HEK293 (cell line): ENCODE data around the gene ZNF749.
A peak's percentile ranks its signal among the peaks of the same experiment; 100 is the strongest.

ENCODE experiments used
- CTCF ChIA-PET: fragments of 350-600 bp; formaldehyde crosslinking; extraction: SDS; loops from one replicate; lab custom pipeline; 2021; ENCODE audit warnings: antibody characterized with exemption; lab: Yijun Ruan, JAX
- POLR2A ChIA-PET: fragments of 300-600 bp; formaldehyde crosslinking; extraction: SDS; loops from one replicate; lab custom pipeline; 2020; ENCODE audit warnings: antibody characterized with exemption, inconsistent platforms; lab: Yijun Ruan, JAX
- H3K27ac ChIP-seq: fragments of 200-500 bp; sonication (Bioruptor generic); 2 replicates; pipeline ENCODE4 v1.5.1; 2014; ENCODE audit warnings: low read depth, low read length, control low read depth, inconsistent platforms; ENCODE audit errors: extremely low read depth
- H3K36me3 ChIP-seq, 2 experiments: fragments of 200-500 bp in 1 of 2; sonication (Bioruptor generic) in 1 of 2; 1 replicate in 1 of 2; 2 replicates in 1 of 2; pipeline ENCODE4 v1.5.1; 2014 to 2017; ENCODE audit warnings: inconsistent platforms in 2 of 2, low read length in 2 of 2; ENCODE audit not compliant: control insufficient read depth in 2 of 2, insufficient read depth in 1 of 2
- H3K4me1 ChIP-seq: fragments of 200-500 bp; sonication (Bioruptor generic); 2 replicates; pipeline ENCODE4 v1.5.1; 2014; ENCODE audit warnings: mild to moderate bottlenecking, low read length, inconsistent platforms; ENCODE audit not compliant: control insufficient read depth, insufficient read depth
- H3K4me3 ChIP-seq: 2 replicates; pipeline ENCODE4 v1.5.1; 2011; ENCODE audit warnings: low read depth, mild to moderate bottlenecking, control low read depth, low read length, moderate library complexity
- H3K9me3 ChIP-seq: fragments of 200-500 bp; sonication (Bioruptor generic); 2 replicates; pipeline ENCODE4 v1.5.1; 2014; ENCODE audit warnings: low read depth, low read length, inconsistent platforms; ENCODE audit not compliant: control insufficient read depth, insufficient read depth
- CTCF ChIP-seq: fragments of 450-650 bp; formaldehyde crosslinking; IDR thresholded peaks from 2 replicates; pipeline ENCODE4 v1.5.1; 2016; ENCODE audit warnings: missing biosample characterization, missing genetic modification characterization
- HOXA7 ChIP-seq: sonication (generic); formaldehyde crosslinking; IDR thresholded peaks from 2 replicates; pipeline ENCODE4 v1.8.1; 2022; ENCODE audit warnings: missing genetic modification reagents, borderline replicate concordance
- OSR2 ChIP-seq: fragments of 450-650 bp; formaldehyde crosslinking; IDR thresholded peaks from 2 replicates; pipeline ENCODE4 v1.5.1; 2016; ENCODE audit warnings: missing biosample characterization, missing genetic modification characterization
- ZBTB6 ChIP-seq: fragments of 450-650 bp; formaldehyde crosslinking; IDR thresholded peaks from 2 replicates; pipeline ENCODE4 v1.5.1; 2017; ENCODE audit warnings: missing biosample characterization, missing genetic modification characterization
- ZBTB8A ChIP-seq: fragments of 450-650 bp; formaldehyde crosslinking; IDR thresholded peaks from 2 replicates; pipeline ENCODE4 v1.5.1; 2016; ENCODE audit warnings: missing biosample characterization, missing genetic modification characterization
- ZNF140 ChIP-seq: fragments of 450-650 bp; formaldehyde crosslinking; IDR thresholded peaks from 2 replicates; pipeline ENCODE4 v1.5.1; 2016; ENCODE audit warnings: missing biosample characterization, missing genetic modification characterization
- ZNF2 ChIP-seq: fragments of 450-650 bp; formaldehyde crosslinking; IDR thresholded peaks from 2 replicates; pipeline ENCODE4 v1.5.1; 2016; ENCODE audit warnings: missing biosample characterization, missing genetic modification characterization
- ZNF211 ChIP-seq: fragments of 450-650 bp; formaldehyde crosslinking; IDR thresholded peaks from 2 replicates; pipeline ENCODE4 v1.5.1; 2016; ENCODE audit warnings: low read depth, missing biosample characterization, missing genetic modification characterization
- ZNF26 ChIP-seq: fragments of 450-650 bp; formaldehyde crosslinking; IDR thresholded peaks from 2 replicates; pipeline ENCODE4 v1.5.1; 2016; ENCODE audit warnings: missing biosample characterization, missing genetic modification characterization
- ZNF302 ChIP-seq: fragments of 450-650 bp; formaldehyde crosslinking; IDR thresholded peaks from 2 replicates; pipeline ENCODE4 v1.5.1; 2016; ENCODE audit warnings: missing biosample characterization, missing genetic modification characterization, low read depth
- ZNF362 ChIP-seq: fragments of 450-650 bp; formaldehyde crosslinking; IDR thresholded peaks from 2 replicates; pipeline ENCODE4 v1.5.1; 2016; ENCODE audit warnings: missing biosample characterization, missing genetic modification characterization
- ZNF518A ChIP-seq: fragments of 450-650 bp; formaldehyde crosslinking; conservative IDR thresholded peaks from 2 replicates; pipeline ENCODE4 v1.5.1; 2016; ENCODE audit warnings: low read depth, missing biosample characterization, missing genetic modification characterization
- ZNF549 ChIP-seq: fragments of 450-650 bp; IDR thresholded peaks from 2 replicates; pipeline ENCODE4 v1.5.1; 2018; ENCODE audit warnings: missing biosample characterization, missing genetic modification characterization, mild to moderate bottlenecking, inconsistent platforms, moderate library complexity
- ZNF585B ChIP-seq: fragments of 450-650 bp; formaldehyde crosslinking; IDR thresholded peaks from 2 replicates; pipeline ENCODE4 v1.5.1; 2016; ENCODE audit warnings: missing biosample characterization, missing genetic modification characterization
- ZNF654 ChIP-seq: fragments of 450-650 bp; formaldehyde crosslinking; IDR thresholded peaks from 2 replicates; pipeline ENCODE4 v1.5.1; 2016; ENCODE audit warnings: low read depth, missing biosample characterization, missing genetic modification characterization
- ZNF664 ChIP-seq: fragments of 450-650 bp; formaldehyde crosslinking; IDR thresholded peaks from 2 replicates; pipeline ENCODE4 v1.5.1; 2016; ENCODE audit warnings: missing biosample characterization, missing genetic modification characterization
- ZNF692 ChIP-seq: fragments of 450-650 bp; formaldehyde crosslinking; IDR thresholded peaks from 2 replicates; pipeline ENCODE4 v1.5.1; 2016; ENCODE audit warnings: missing biosample characterization, missing genetic modification characterization
- ZNF701 ChIP-seq: fragments of 450-650 bp; formaldehyde crosslinking; IDR thresholded peaks from 2 replicates; pipeline ENCODE4 v1.5.1; 2016; ENCODE audit warnings: missing biosample characterization, missing genetic modification characterization
- ZNF707 ChIP-seq: fragments of 450-650 bp; formaldehyde crosslinking; IDR thresholded peaks from 2 replicates; pipeline ENCODE4 v1.5.1; 2016; ENCODE audit warnings: missing biosample characterization, missing genetic modification characterization
- ZSCAN4 ChIP-seq: fragments of 450-650 bp; formaldehyde crosslinking; IDR thresholded peaks from 2 replicates; pipeline ENCODE4 v1.5.1; 2017; ENCODE audit warnings: missing biosample characterization, missing genetic modification characterization

The ZNF749 gene

GRCh38 chr19:57406516-57407123, 28.5 kb upstream of the ZNF749 start:
- CTCF ChIA-PET, result interaction anchor here (0.6 to 1.6 kb wide), 14 partner anchors 12 to 789 kb away, joined by 3 to 8 read pairs (median 3); partner anchors contain the start of gene ZNF749
- Histone ChIP-seq H3K4me3 (no peak overlapping the region), H3K9me3 (no peaks in the 10 kb centered on the region), H3K4me1 (peaks cover 3% of the 10 kb centered on the region; the same call in 1 of the 2 replicates), H3K36me3 (peaks cover 6 to 7% of the 10 kb centered on the region in 2 experiments; a peak in 2 of 3 replicates), H3K27ac (no peak overlapping the region)
- TF ChIP-seq ZNF211 (tag by site-specific recombination) (no peak), OSR2 (tag by site-specific recombination) (no peak), ZNF654 (tag by site-specific recombination) (peak; percentile 79), ZSCAN4 (no peak), ZNF2 (tag by site-specific recombination) (peak; percentile 66; the same call in 1 of the 2 replicates), ZNF585B (tag by site-specific recombination) (no peak), ZNF302 (tag by site-specific recombination) (no peak), ZNF664 (tag by site-specific recombination) (no peak), ZNF701 (no peak), ZNF26 (no peak), CTCF (peak; percentile 70), HOXA7 (CRISPR knock-in tag) (no peak), ZBTB8A (tag by site-specific recombination) (no peak), ZNF362 (no peak), ZNF707 (tag by site-specific recombination) (no peak), ZNF549 (tag by site-specific recombination) (no peak), ZBTB6 (tag by site-specific recombination) (no peak)
- POLR2A ChIA-PET, result no interaction called here

- ChIA-PET CTCF (no interaction called here), POLR2A (interaction anchor here (0.6 kb wide), 1 partner anchor 30 kb away, joined by 3 read pairs; no protein-coding TSS in a partner anchor)
- Histone ChIP-seq H3K4me1 (peaks cover 3% of the 10 kb centered on the region; the same call in 1 of the 2 replicates), H3K27ac (peak within 1 kb of the TSS; percentile 25), H3K36me3 (peaks cover 22 to 26% of the 10 kb centered on the region in 2 experiments; a peak in 2 of 3 replicates), H3K4me3 (peak within 1 kb of the TSS; percentile 97), H3K9me3 (no peaks in the 10 kb centered on the region)
- TF ChIP-seq ZNF692 (tag by site-specific recombination) (peak; percentile 62; the same call in 1 of the 2 replicates), ZNF518A (peak; percentile 53), ZNF140 (tag by site-specific recombination) (no peak)
These were observed 24.1 kb upstream of the ZNF749 start, which contains the start of gene ZNF17 for GRCh38 chr19:57410877-57411671. Gene ZNF17, plus strand, starts transcription at chr19:57411161. Its CDS starts 2,455 bp downstream, at chr19:57413616.
